ENCODE measurements around the gene RET.

The RET gene

DNA sequence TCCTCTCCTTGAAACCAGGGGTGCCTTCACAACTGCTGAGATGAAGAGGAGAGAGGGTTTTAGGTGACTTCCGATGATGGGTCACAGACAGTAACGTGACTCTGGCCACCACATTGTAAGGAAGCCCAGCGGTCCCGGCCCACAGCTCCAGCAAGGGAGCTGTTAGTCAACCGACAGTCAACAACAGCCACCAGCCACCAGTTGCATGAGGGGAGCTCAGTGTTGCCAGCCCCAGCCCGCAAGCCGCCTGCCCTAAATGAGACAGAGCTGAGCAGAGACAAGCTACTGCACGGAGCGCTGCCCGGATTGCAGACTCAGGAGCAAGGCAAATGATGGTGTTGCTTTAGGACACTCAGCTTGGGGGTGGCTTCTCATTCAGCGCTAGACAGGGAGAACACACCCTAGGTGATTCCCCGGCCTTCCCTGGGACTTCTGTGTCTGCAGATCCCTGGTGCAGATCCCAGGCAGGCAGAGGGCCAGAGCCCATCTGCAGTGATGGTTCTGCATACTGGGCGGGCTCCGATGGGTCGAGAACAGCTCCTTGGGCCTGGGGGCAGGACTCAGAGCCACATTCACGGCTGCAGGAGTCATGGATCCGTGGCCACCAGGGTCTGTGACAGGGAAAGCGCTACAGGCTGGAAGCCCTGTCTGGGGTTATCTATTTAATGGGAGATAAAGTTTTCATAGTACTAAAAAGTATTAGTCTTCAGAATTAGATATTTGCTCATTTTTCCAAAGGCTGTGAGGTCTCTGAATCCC lies 14.3 kb upstream of the RET start:
- DNase-seq (ENCODE audit: low spot score) = no peak

DNA sequence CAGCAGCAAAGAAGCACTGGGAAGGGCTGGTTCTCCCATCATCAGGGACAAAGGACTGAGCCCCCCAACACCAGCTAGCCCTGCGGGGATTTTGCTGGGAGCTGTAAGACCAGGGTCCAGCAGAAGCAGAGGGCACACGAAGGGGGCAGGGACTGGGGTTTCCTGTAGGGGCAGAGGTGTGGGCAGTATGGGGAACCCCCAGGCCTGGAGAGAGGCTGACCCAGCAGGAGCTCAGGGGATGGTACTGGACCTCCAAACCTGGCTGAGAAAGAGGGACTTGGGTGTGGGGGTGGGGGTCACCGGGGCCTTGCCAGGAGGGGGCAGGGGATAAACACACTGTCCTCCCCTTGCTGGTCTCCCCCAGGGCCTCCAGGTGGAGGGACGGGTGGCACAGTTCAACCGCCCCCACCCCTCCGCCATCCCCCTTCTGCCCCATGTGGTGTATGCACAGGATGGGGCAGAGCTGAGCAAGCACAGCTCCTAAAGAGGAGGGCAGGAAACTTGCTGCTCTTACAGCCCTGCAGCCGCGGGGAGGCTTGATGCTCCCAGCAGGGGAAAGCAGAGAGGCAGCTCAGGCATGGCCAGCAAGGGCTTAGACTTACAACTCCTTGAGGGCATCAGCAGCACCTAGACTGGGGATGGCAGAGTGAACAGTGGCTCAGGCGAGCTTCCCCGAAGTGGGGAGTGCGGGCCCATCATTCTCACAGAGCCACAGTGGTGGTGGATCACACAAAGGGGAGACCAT lies 12.4 kb upstream of the RET start:
- DNase-seq (ENCODE audit: low spot score) = no peak

DNA sequence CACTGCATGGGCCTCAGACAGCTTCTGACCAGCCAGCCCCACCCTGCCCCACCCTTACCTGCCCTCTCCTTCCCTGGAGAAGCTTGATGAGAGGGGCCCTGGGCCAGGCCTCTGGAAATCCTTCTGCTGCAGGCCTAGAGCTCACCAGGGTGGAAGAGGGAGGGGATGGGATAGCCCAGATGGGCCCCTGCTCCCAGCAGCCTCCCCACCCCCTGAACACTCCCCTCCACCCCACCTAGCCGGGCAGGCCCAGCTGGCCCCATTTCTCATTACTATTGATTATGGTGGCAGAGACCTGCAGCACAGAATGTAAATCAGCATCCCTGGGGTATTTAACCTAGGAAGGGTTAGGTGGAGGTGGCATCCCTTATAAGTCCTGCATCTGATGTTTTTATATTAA lies 11.6 kb upstream of the RET start:
- DNase-seq (ENCODE audit: low spot score) = no peak

DNA sequence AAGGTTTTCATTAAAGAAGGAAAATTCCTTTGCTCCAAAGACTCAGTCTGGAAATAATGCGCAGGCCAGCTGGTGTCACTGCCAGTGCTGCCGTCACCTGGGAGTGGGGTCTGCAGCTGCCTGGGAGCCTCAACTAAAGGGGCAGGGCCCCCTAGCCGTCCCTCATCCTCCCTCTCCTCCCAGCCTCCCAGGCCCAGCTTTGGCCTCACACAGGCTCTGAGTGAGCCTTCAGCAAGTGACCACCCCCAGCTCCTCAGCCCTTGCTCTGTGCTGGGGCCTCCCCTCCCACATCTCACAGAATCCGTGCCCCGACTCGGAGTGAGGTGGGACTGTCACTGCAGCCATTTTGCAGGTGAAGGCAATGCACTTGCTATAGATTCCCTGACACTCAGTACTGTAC lies 11.1 kb upstream of the RET start:
- DNase-seq (ENCODE audit: low spot score) = no peak

DNA sequence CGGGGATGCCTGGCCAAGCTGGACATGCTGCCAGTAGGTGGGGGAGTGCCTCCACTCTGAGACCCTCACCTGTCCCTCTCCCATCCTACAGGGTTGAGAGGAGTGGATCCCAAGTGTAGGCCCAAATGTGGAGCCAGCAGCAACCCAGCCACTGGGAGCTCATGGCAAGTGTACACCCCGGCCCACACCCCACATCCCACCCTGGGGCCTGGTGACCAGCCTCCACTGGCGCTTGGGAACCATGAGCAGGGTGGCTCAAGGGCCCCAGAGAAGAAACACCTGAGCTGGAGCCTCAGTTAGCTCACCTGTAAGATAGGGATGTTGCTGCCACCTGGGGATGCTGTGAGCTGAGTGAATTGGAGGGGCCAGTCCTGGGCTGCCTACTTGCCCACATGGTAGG lies 10.4 kb upstream of the RET start:
- no peak for DNase-seq (ENCODE audit: low spot score)

DNA sequence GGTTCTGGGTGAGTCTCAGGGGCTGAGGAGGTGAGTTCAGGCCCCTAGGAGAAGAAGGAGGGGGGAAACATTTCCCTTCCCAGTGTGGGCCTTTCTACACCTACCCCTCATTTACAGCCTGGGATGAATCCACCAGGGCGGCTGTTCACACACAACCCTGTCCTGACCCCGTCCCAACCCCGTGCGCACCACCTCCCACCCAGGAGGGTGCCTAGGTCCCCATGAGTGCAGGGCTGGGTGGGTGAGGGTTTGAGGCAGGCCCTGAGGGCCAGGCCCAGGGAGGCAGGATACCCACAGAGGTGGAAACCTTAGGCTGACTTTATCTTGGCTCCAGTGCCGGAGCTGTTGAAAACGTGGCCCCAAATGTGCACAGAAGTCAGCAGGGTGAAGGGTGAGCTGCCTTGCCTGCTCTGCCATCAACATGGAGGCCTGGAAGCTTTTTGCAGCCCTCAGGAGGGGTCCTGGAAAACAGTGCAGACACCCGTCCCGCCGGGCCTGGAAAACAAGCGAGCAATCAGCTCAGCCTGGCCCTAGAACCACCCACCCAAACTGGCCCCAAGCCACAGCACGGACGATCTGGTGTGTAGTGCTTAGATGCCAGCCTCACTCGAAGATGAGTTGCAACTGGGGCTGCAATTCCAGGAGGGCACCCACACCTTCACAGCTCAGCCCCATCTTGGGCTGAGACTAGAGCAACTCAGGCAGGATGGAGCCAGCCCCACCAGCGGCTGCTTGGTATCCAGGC lies 9.3 kb upstream of the RET start:
- DNase-seq (ENCODE audit: low spot score) = no peak

DNA sequence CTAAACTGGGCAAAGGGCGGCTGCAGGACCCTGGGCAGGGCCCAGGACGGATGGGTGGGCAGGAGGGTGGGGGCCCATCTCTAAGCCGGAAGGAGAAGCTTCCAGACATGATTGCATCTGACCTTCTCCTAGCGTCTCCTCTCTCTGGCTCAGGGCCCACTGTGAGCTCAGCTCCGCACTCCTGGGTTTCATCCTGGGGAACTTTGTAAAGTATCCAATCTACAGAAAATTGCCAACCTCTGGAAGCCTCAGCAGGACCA lies 8.8 kb upstream of the RET start:
- DNase-seq (ENCODE audit: low spot score) = no peak

DNA sequence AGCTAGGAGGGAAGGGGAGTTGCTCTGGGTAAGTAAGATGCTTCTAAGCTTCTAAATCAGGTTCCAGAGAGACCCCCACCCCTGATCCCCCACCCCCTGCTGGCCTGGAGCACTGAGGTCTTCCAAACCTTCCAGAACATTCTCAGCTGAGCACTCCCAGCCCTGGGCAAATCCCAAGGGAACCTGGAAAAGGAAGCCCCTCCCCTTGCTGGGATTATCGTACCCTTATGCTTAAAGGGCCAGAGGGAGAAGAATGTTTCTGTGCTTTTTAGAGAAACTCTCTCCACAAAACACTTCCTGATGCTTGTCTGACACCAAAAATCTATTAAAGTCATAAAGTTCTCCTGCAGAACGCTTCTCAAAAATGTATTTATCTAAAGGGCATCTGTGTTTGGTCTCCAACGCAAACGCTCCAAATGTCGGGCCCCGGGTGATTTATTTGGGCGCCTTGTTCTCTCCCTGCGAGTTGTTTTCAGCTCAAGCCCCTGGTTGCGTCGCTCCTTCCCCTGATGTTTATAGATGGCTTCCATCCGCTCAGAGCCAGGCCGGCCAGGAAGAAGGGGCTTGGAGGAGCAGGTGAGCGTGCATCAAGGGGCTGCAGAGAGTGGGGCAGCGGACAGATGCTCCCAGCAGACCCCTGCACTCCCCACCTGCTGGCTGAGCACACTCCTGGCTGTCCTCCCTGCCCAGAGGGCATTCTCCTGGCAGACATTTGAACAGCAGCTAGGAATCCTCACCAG lies 8.2 kb upstream of the RET start:
- no peak for DNase-seq (ENCODE audit: low spot score)

DNA sequence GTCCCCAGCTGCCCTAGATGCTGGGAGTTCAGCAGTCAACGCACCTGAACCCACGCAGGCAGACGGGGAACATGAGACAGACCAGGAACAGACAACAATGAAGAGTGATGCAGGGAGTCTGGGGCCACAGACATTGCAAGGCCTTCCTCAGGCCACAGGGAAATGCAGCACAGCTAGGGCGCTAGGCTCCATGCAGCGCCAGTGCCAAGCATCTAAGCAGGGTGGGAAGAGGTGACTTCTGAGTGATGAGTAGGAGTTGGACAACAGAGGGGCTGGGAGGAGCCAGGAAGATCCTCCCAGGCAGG lies 7.7 kb upstream of the RET start:
- no peak for DNase-seq (ENCODE audit: low spot score)

DNA sequence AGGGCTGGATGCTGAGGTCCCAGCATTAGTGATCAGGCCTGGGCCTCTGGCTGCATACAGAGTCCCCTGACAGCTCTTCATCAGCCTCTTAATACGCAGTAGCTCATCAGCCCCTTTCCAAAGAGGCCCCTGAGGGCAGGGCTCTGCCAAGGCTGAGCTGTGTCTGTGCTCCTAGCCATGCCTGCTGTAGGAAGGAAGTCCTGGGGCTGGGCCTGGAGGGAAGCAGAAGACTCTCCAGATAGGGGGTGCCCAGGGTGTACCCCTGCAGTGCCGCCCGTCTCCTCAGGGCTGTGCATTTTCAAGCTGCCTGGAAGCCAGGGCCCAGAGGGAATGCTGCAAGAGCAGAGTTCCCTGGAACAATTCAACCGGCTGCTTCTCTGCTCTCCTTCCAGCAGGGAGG lies 7.3 kb upstream of the RET start:
- DNase-seq (ENCODE audit: low spot score) = no peak

DNA sequence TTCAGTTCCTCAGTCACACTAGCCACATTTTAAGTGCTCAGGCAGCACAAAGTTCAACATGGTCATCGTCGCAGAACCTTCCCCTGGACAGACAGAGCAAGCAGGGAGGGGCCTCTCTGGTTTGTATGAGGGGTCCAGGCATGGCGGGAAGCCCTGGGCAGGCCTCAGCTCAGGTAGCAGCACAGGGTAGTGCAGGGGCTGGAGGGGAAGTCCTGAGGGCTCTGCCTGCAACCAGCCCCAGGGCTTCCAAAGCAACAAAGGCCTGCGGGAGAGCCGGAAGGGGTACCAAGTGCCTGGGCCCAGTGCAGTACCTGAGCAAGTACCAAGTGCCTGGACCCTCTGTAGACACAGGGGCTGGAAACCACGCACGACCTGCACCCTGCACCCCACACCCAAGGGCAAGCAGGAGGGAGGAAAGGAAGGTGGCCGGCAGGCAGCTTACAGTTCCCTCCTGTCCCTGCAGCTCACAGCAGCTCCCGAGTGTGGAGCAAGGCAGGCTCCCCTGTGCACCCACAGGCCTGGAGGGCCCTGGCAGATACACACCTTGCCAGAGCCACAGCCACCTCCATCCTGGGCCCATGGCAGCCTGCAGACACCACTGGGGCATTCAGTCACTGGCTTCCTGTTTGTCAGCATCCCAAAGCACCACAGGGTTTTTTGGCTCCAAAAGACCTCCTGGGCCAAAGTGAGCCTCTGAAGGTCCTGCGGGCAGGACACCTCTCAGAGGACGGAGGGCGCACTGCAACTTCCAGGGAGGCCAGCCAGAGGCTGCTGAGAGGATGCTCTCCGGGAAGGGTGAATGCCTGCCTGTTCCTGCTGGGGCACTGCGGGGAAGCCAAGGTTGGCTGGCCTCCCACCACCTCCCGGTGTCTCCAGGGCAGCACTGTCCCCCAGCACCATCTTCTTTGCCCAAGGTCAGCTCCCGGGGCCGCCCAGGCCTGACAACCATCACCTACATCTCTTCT lies 6.5 kb upstream of the RET start:
- no peak for DNase-seq (ENCODE audit: low spot score)

DNA sequence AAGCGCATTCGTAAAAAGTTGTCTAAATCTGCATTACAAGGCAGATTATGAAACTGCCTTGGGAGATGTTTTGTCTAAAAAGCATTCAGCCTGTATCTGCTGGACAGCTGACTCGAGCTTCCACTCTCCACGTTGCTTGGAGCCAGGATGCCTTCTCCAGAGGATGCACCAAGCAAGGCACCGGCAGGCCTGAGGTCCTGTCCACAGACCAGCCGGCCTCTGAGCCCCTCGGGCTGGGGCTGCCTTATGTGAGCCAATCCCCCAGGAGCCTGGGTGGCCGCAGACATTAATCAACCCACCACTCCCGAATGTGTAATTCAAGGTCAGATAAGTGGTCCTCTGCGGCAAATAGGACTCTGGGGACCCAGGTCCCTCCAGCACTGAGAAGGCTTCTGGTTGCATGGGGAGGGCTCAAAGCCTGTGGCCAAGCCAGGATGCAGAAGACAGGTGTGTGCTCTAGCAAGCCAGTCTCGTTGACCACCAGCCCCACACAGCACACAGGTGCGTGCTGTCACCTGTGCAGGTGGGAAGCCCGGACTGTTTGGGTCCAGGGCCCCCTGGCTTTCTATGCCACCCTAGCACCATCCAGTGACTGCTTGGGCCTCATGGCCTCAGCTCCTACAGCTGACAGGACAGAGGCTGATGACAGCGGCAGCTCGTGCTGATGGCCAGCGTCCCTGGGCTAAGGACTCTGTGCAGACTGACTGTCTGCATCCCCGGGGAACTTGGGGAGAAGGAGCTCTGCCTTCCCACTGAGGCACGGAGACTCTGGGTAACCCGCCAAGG lies 4.8 kb upstream of the RET start:
- DNase-seq (ENCODE audit: low spot score) = no peak

DNA sequence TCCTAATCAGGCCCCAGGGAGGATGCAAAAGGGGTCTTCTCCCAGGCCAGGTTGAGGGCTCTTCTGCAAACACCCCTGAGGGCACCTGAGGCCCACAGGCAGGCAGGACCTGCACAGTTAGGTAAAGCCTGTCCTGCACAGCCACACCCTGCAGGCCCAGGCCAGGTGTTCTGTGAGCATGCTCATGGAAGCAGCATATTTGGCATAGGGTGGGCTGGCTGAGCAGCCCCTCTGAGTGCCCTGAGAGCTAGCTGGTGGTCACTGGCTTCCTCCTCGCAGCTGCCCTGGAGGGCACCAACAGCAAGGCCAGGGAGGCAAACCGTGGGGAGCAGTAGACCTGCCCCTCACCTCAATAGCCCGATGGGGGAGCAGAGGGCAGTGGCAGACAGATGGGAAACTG lies 3.7 kb upstream of the RET start:
- no peak for DNase-seq (ENCODE audit: low spot score)

DNA sequence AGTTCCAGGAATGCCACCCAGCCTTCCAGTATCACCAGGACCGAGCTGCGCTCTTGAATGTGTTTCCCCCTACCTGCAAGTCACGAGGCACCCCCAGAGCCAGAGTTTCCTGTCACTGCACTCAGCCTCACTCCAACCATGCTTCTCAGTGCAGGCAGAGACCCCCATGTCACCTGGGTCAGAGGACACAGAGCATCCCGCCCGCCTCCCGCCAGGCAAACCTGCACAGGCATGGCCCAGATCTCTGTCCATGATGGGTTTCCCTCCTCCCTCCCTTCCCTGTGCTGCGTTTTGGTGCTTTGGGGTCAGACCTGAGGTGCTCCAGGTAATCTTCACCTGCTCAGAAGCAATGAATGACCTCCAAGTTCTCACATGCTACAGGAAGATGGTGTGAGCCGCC lies 3.1 kb upstream of the RET start:
- DNase-seq (ENCODE audit: low spot score) = no peak

DNA sequence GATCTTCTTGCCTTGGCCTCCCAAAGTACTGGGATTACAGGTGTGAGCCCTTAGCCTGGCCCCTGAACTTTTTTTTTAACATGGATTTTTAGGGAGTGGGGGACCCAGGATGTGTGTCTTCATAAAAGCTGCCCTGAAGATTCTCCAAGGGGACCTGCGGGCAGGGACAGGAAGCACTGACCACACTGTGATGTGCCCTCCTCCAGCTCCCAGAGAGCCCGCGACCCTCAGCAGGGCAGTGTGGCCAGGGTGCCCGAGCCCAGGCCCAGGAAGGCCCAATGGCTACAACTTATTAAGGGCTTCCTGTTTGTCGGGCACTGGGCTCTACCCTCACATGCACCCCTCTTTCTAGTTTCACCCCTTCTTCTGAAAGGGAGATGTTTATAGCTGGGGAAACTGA lies 2.5 kb upstream of the RET start:
- no peak for DNase-seq (ENCODE audit: low spot score)

DNA sequence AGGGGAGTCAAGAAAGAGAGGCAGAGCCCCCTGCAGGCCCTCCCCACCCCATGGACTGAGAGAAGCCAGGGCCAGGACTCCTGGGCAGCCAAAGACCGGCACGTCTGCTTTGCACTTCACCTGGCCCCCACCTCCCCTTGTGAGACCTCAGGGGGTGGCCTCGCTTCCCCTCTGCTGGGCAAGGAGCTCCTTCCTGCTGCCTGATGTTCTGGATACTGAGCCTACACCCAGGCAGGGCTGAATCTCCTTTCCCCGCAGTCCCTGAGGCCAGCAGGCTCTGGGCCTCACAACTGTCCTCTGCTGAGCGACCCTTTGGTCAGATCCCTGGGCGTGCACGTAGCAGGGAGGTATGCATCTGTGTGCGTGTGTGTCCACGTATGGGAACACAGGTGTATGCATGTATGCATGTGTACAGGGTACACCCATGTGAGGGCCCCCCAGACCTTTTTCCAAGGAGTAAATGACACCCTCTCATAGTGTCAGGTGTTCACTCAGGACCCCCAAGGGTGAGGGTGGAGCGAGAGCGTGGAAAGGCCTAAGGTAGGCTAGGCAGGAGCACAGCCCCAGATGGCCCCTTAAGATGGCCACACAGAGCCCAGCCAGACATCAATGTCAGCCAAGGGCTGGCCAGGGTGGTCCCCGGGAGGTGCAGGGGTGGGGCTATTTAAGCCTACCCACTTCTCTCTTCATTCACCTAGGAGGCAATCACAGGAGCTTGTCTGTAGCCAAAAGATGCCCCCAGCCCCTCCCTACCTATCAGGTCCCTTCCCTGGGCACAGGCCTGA lies 1.9 kb upstream of the RET start:
- no peak for DNase-seq (ENCODE audit: low spot score)

DNA sequence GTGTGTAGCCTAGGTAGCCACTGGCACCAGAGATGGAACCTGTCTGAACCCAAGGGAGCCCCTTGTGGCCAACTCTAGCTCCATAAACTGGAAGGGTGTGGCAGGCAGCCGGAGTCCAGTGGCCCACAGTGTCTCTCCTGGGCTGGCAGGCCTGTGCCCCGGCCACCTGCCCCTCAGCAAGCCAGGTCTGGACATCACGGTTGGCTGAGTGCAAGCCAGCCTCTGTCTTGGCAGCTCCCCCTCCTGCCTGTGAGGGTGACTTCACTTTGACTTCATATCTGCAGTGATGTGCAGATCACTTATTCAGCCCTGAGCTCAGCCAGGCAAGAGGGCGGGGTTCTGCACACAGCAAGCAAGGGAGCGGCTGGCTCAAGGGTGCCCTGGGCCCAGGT lies 1.3 kb upstream of the RET start:
- no peak for DNase-seq (ENCODE audit: low spot score)

DNA sequence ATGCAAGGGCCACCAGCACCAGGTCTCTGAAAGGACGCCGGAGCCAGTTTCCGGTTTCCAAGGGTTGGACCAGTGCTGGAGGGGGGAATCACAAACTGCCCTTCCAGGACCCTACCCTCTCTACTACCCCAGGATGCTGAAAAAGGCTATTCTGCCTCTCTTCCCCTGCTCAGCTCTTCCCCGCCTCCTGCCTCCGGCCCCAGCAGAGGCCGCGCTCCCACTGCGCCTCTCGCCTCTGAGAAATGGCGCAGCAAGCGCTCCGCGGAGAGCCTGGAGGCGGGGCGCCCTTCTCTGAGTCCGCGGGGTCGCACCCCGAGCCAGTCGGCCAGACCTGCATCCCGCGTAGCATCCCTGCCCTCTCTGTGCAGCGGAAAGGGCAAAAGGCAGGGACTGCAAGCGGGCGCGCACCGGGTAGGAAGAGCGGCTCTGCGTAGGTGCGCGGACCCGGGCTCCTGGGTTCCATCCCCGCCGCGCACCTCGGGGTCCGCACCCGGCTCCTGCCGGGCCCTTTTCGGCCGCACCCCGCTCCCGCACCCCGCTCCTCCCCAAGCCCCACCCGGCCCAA lies 476 bp upstream of the RET start:
- no peak for DNase-seq (ENCODE audit: low spot score)

DNA sequence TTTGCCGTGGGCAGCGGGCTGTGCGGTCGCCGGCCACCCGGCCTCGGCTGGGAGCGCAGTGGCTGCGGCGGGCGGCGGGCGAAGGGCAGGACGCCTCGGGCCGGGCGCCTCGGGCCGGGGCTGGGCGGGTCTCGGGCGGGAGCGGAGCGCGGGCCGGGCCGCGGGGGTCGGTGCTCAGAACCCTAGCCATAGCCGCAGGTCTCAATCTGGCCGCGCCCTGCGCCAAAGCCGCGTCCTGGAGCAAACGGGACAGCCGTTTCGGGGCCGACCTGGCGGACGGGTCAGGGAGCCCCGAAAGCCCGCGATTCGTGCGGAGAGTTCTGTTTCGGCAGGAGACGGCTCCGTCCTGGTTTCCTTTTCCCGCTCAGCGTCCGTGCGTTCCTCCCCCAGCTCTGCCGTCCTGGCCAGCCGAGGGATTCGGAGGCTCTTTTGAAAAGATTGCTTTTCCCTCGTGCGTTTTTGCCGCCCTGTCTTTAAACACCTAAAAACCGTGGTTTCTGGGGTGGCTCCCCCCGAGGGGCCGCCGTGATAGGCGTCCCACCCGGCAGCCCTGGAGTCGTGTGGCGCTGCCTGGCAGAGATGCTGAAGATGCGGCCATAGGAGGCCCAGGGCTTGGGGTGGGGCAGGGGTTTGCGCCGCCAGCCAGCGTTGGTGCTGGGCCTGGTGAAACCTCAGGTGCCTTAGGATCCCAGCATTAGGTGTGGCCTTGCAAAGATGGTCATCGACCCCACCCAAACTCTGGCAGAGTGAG lies 727 bp downstream of the RET start:
- DNase-seq (ENCODE audit: low spot score) = no peak

Data from AG08395 (cell line).